H1 (cell line): Measurements from ENCODE around the gene MRFAP1L1. TPM values are rescaled to one million over a fixed set of nuclear protein-coding genes. Genes with fewer than 3 reads are reported as not detected.

Source experiments
- BRCA1 ChIP-seq: IDR thresholded peaks from 2 replicates; pipeline ENCODE4 v1.6.1; 2012; ENCODE audit warnings: low read depth, low read length, improper control_type of control experiment
- CBX8 ChIP-seq: fragments of 300-800, 300-1000 bp; sonication (generic); IDR thresholded peaks from 2 replicates; pipeline ENCODE4 v1.7.1; 2016; ENCODE audit warnings: low read depth, low read length, borderline replicate concordance
- CEBPB ChIP-seq: IDR thresholded peaks from 2 replicates; pipeline ENCODE4 v1.6.1; 2012; ENCODE audit warnings: low read depth, low read length
- CHD1 ChIP-seq: IDR thresholded peaks from 2 replicates; pipeline ENCODE4 v1.6.1; 2012; ENCODE audit warnings: low read depth, low read length, improper control_type of control experiment
- CHD2 ChIP-seq: IDR thresholded peaks from 2 replicates; pipeline ENCODE4 v1.6.1; 2012; ENCODE audit warnings: low read length, improper control_type of control experiment
- CHD7 ChIP-seq: fragments of 300-600 bp; sonication (generic); IDR thresholded peaks from 2 replicates; pipeline ENCODE4 v1.7.1; 2012; ENCODE audit warnings: low read length, moderate library complexity, mild to moderate bottlenecking, inconsistent platforms; ENCODE audit not compliant: insufficient replicate concordance
- HDAC6 ChIP-seq: IDR thresholded peaks from one replicate; pipeline ENCODE4 v1.7.1; 2012; ENCODE audit warnings: low read depth, mild to moderate bottlenecking, inconsistent platforms, low read length, moderate library complexity
- POU5F1 ChIP-seq: IDR thresholded peaks from 2 replicates; pipeline ENCODE4 v1.6.1; 2011; ENCODE audit warnings: low read depth, mild to moderate bottlenecking, low read length, moderate library complexity
- RFX5 ChIP-seq: IDR thresholded peaks from 2 replicates; pipeline ENCODE4 v1.6.1; 2011; ENCODE audit warnings: low read depth, low read length, improper control_type of control experiment, borderline replicate concordance
- RNF2 ChIP-seq: fragments of 200-900, 300-1000 bp; sonication (generic); IDR thresholded peaks from 2 replicates; pipeline ENCODE4 v1.7.1; 2016; ENCODE audit warnings: borderline replicate concordance, low read depth, mild to moderate bottlenecking, antibody characterized with exemption, low read length; ENCODE audit not compliant: poor library complexity, severe bottlenecking; ENCODE audit errors: missing control alignments
- SP4 ChIP-seq: IDR thresholded peaks from 2 replicates; pipeline ENCODE4 v1.6.1; 2012; ENCODE audit warnings: low read length, inconsistent platforms
- TBP ChIP-seq: IDR thresholded peaks from 2 replicates; pipeline ENCODE4 v1.6.1; 2011; ENCODE audit warnings: low read depth, low read length, improper control_type of control experiment
- polyA plus RNA-seq, 7 experiments: library from polyadenylated mRNA; depleted of rRNA in 3 of 7; stranded (reverse) in 5 of 7; unstranded in 2 of 7; fragments of >200 nt in 5 of 7; fragments of 200-250 nt in 2 of 7; gene quantifications; 1 replicate in 5 of 7; 2 replicates in 1 of 7; 4 replicates in 1 of 7; pipeline versions ENCODE4 v1.2.1 to v1.2.3, GENCODE V29; 2011 to 2013; ENCODE audit warnings: missing spikeins in 2 of 7, mixed read lengths in 2 of 7
- total RNA-seq: library from RNA; stranded (reverse); fragmentation: NEBNext Ultra II Directional; extraction: Animal tissue kit (Norgen Biotek cat#: 25700); gene quantifications from 2 replicates; pipeline ENCODE4 v1.2.1, GENCODE V29; 2021

Gene MRFAP1L1
- total and polyA plus RNA-seq, 2 of the 8 experiments (the other 6 are each of a cell fraction or from before 2014, with no cell fraction given): 26.8 to 54.3 TPM

- TF ChIP-seq CHD7: no peak
- no peak for TF ChIP-seq RNF2
- TF ChIP-seq CEBPB: no peak
- TF ChIP-seq TBP: no peak
- no peak for TF ChIP-seq SP4
- TF ChIP-seq HDAC6: no peak
- no peak for TF ChIP-seq CHD1
- TF ChIP-seq BRCA1: no peak
- TF ChIP-seq RFX5: no peak
- no peak for TF ChIP-seq CHD2
- no peak for TF ChIP-seq POU5F1
- TF ChIP-seq CBX8: no peak
Observed at GRCh38 chr4:6718932-6719610, 9.4 kb upstream of the MRFAP1L1 start (continued).
